GM21423 (cell line): Measurements from ENCODE around the gene ADGRG2.

Experiments used
- ATAC-seq: cut with Tn5 transposase; IDR thresholded peaks from one replicate; pipeline ENCODE4 v1.9.1; 2021; ENCODE audit warnings: mild to moderate bottlenecking, moderate library complexity; ENCODE audit not compliant: unreplicated experiment

Gene ADGRG2

GRCh38 chrX:18962329-18962728, 159.9 kb downstream of the ADGRG2 start:
- no peak for ATAC-seq

- ATAC-seq, result no peak
These were observed 160.6 kb downstream of the ADGRG2 start for GRCh38 chrX:18961686-18962085.

GRCh38 chrX:18956303-18957032, 165.8 kb downstream of the ADGRG2 start:
- no peak for ATAC-seq

DNA sequence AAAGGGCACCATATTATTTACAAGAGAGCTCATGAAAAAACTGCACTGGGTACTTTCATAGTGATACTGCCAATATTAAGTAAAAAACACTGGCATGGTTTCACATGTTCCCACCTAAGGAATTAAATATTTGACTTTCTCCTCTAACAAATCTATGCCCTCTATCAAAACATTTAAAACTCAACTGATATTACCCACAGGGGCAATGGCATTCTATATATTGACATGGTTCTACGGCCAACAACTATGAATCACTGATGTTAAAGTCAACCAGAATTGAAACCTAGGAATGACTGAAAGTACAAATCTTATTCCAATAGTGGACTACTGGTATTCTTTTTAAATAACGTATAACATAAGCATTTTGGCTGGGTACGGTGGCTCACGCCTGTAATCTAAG, 166.6 kb downstream of the ADGRG2 start:
- no peak for ATAC-seq

DNA sequence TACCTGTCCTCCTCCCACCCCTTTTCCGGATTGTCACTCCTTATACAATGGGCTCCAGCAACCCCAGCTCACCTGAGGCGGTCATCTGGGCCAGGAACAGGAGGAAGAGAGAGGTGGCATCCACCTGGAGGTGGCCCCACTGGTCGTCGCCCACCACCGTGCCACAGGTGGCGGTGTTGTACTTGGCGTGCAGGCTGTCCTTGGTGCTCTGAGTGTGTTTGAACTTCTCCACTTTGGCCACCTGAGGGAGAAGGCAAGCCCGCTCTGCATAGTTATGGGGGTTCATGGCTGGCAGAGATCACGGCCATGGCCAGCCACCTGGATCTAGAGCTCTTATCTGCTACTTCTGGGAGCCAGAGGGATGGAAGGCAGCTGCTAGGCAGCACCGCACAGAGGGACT, 171.2 kb downstream of the ADGRG2 start:
- ATAC-seq, result no peak

DNA sequence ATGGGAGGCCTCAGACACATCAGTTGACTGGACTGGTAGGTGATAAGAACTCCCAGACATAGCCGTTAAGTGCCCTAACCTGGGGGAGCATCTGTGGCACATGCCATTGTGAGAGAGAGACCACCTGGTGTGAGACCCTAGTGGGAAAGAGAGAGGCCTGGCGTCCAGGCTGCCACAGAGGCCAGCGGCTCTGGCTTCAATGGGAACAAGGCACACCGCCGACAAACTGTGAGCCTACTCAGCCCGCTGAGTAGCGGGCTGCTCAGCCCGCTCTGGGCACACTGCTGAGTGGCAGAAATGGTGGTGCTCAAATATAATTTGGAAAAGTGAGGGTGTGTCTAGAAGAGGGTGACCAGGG, 172.3 kb downstream of the ADGRG2 start:
- no peak for ATAC-seq

- ATAC-seq, result no peak
These were observed 172.9 kb downstream of the ADGRG2 start for GRCh38 chrX:18949291-18949943.

DNA sequence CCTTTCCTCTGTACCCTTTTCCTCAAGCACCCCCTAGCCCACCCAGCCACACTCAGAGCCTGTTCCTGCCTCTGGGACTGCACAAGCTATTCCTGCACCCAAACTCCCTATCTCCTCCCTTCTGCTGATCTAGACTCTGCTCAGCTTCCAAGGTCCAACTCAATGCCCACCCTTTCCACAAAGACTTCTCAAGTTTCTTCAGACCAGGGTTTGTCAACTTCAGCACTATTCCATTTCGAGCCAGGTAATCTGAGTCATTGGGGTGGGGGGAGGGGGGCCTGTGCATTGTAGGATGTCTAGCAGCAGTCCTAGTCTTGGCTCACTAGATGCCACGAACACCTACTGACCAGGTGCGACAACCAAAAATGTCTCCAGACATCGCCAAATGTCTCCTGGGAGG, 175.7 kb downstream of the ADGRG2 start:
- no peak for ATAC-seq

GRCh38 chrX:18946157-18946556, 176.1 kb downstream of the ADGRG2 start:
- ATAC-seq, result no peak

- no peak for ATAC-seq
These were observed 176.8 kb downstream of the ADGRG2 start for GRCh38 chrX:18945483-18945882.

DNA sequence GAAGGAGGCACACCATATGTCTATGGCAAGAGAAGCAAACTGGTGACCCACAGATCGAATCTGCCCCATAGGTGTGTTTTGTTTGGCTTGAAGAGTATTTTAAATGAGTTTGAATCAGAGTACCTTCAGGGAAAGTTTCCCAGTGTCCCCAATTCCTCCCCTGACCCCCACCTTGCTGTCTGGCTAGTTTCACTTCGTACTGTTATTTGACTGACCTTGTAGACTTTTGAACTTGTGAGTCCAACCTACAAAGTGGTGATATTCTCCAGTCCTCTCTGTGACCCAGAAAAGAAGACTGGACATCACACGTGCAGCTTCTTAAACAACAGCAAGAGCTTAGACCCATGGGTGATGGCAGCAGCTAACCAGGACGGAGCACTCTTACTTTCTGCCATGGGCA, 177.8 kb downstream of the ADGRG2 start:
- ATAC-seq, result no peak

- ATAC-seq, result no peak
These were observed 180.4 kb downstream of the ADGRG2 start for GRCh38 chrX:18941896-18942295.
